ENCODE data around the gene VPS26B.

- TF ChIP-seq ZNF274 (IDR thresholded peaks at IDR 0.05; ENCODE audit: low read depth, low read length) (no peak), SUZ12 (IDR thresholded peaks at IDR 0.05; ENCODE audit: extremely low read depth, insufficient read depth, insufficient read length) (no peak)
Measured at GRCh38 chr11:134252346-134253187, 28.1 kb downstream of the VPS26B start.

All from NT2/D1 (cell line).